CD14-positive monocyte (primary cell): ENCODE data around the gene ZSCAN1. TPM values are rescaled to one million over a fixed set of nuclear protein-coding genes. Genes with fewer than 3 reads are reported as not detected.

ENCODE experiments used
- DNase-seq, 3 donors: peaks; one replicate each; pipeline ENCODE4 v3.0.0-alpha.2; 2011 to 2022
- H2AFZ ChIP-seq: 2 replicates; pipeline ENCODE4 v1.6.0; 2012; ENCODE audit warnings: mild to moderate bottlenecking, low read depth, low read length, inconsistent platforms; ENCODE audit not compliant: insufficient read depth, poor library complexity, severe bottlenecking
- H3K27ac ChIP-seq, 2 donors: 1 replicate in 1 of 2; 2 replicates in 1 of 2; pipeline ENCODE4 v1.5.1; 2012 to 2013; ENCODE audit warnings: low read length in 2 of 2, control low read depth in 1 of 2, inconsistent platforms in 1 of 2, low read depth in 1 of 2, mild to moderate bottlenecking in 1 of 2
- H3K27me3 ChIP-seq, 2 donors: one replicate each; pipeline versions ENCODE4 v1.6.0 to v1.6.1; 2011 to 2013; ENCODE audit warnings: low read length in 2 of 2; ENCODE audit not compliant: control insufficient read depth in 2 of 2, insufficient read depth in 2 of 2
- H3K36me3 ChIP-seq, 2 donors: replicated peaks in 1 of 2; 1 replicate in 1 of 2; 2 replicates in 1 of 2; pipeline versions ENCODE4 v1.5.1 to v1.6.1; 2012 to 2013; ENCODE audit warnings: low read length in 2 of 2, control low read depth in 1 of 2, inconsistent platforms in 1 of 2, mild to moderate bottlenecking in 1 of 2; ENCODE audit not compliant: insufficient read depth in 2 of 2, control insufficient read depth in 1 of 2
- H3K4me1 ChIP-seq, 2 donors: 1 replicate in 1 of 2; 2 replicates in 1 of 2; pipeline versions ENCODE4 v1.5.1 to v1.6.1; 2012 to 2013; ENCODE audit warnings: low read length in 2 of 2, control low read depth in 1 of 2, inconsistent platforms in 1 of 2, mild to moderate bottlenecking in 1 of 2, moderate library complexity in 1 of 2; ENCODE audit not compliant: insufficient read depth in 2 of 2, control insufficient read depth in 1 of 2
- H3K4me2 ChIP-seq: replicated peaks from 2 replicates; pipeline ENCODE3; 2012; ENCODE audit warnings: low read length, moderate library complexity, mild to moderate bottlenecking; ENCODE audit not compliant: poor library complexity, severe bottlenecking; ENCODE audit errors: extremely low read depth
- H3K4me3 ChIP-seq, 3 experiments: fragments of 200-600 bp in 1 of 3; sonication (generic) in 1 of 3; replicated peaks in 1 of 3; 1 replicate in 2 of 3; 2 replicates in 1 of 3; pipeline ENCODE4 v1.5.1; 2011 to 2013; ENCODE audit warnings: low read length in 3 of 3, mild to moderate bottlenecking in 3 of 3, control low read depth in 2 of 3, low read depth in 2 of 3, inconsistent platforms in 1 of 3, moderate library complexity in 1 of 3
- H3K79me2 ChIP-seq: 2 replicates; pipeline ENCODE4 v1.6.0; 2012; ENCODE audit warnings: mild to moderate bottlenecking, control low read depth, inconsistent platforms, low read length, moderate library complexity; ENCODE audit not compliant: insufficient read depth
- H3K9ac ChIP-seq: 2 replicates; pipeline ENCODE4 v1.6.0; 2017; ENCODE audit warnings: low read length, mild to moderate bottlenecking; ENCODE audit not compliant: insufficient read depth, poor library complexity, severe bottlenecking
- H3K9me3 ChIP-seq, 2 donors: replicated peaks in 1 of 2; 1 replicate in 1 of 2; 2 replicates in 1 of 2; pipeline versions ENCODE4 v1.5.1 to v1.6.1; 2012 to 2013; ENCODE audit warnings: low read length in 2 of 2, control low read depth in 1 of 2; ENCODE audit not compliant: control insufficient read depth in 1 of 2, insufficient read depth in 1 of 2
- H4K20me1 ChIP-seq: 2 replicates; pipeline ENCODE4 v1.6.0; 2012; ENCODE audit warnings: mild to moderate bottlenecking, low read length, control low read depth, moderate library complexity; ENCODE audit not compliant: insufficient read depth
- H3K27ac Mint-ChIP-seq, 7 donors: one replicate each; pipeline ENCODE4 v1.8.0; 2020; ENCODE audit warnings: mild to moderate bottlenecking in 7 of 7, mixed read lengths in 7 of 7, moderate library complexity in 6 of 7, inconsistent platforms in 2 of 7
- H3K27me3 Mint-ChIP-seq, 3 donors: one replicate each; pipeline ENCODE4 v1.8.0; 2021 to 2022; ENCODE audit warnings: low read depth in 3 of 3, mild to moderate bottlenecking in 3 of 3, mixed read lengths in 3 of 3, moderate library complexity in 3 of 3, inconsistent platforms in 1 of 3
- H3K36me3 Mint-ChIP-seq, 2 donors: one replicate each; pipeline ENCODE4 v1.8.0; 2020; ENCODE audit warnings: mixed read lengths in 2 of 2, inconsistent platforms in 1 of 2, mild to moderate bottlenecking in 1 of 2
- H3K4me1 Mint-ChIP-seq: one replicate; pipeline ENCODE4 v1.8.0; 2020; ENCODE audit warnings: mild to moderate bottlenecking, mixed read lengths
- H3K4me3 Mint-ChIP-seq, 2 donors: one replicate each; pipeline ENCODE4 v1.8.0; 2020; ENCODE audit warnings: mild to moderate bottlenecking in 2 of 2, mixed read lengths in 2 of 2, moderate library complexity in 1 of 2
- H3K9me3 Mint-ChIP-seq, 7 donors: one replicate each; pipeline ENCODE4 v1.8.0; 2020 to 2022; ENCODE audit warnings: mixed read lengths in 7 of 7, mild to moderate bottlenecking in 6 of 7, moderate library complexity in 6 of 7, inconsistent platforms in 2 of 7
- CTCF ChIP-seq: fragments of 200-600 bp; IDR thresholded peaks from one replicate; pipeline ENCODE4 v1.8.0; 2022; ENCODE audit warnings: antibody characterized with exemption, mild to moderate bottlenecking
- WGBS: methylation state at CpG from one replicate; pipeline ENCODE4 v1.1.5; 2013; ENCODE audit warnings: missing lambda C conversion rate; ENCODE audit not compliant: insufficient coverage; 5-methylcytosine and 5-hydroxymethylcytosine counted together
- intact Hi-C, 2 donors: fragments of 100-400 bp; cut with micrococcal nuclease; formaldehyde crosslinking; loops; one replicate each; pipeline versions ENCODE4 v1.15.0 to v1.15.1; 2023
- polyA plus RNA-seq, 3 donors: library from polyadenylated mRNA; depleted of rRNA in 1 of 3; unstranded in 2 of 3; stranded (reverse) in 1 of 3; fragments of 300-500 nt in 2 of 3; fragments of >200 nt in 1 of 3; fragmentation: Illumina TruSeq in 2 of 3; gene quantifications; 1 replicate in 2 of 3; 2 replicates in 1 of 3; pipeline ENCODE4 v1.2.3, GENCODE V29; 2012 to 2021

The ZSCAN1 gene
- polyA plus RNA-seq, 3 donors: not detected

- intact Hi-C loops: no loop called here
- H3K27ac Mint-ChIP-seq: peak overlapping the region in 1 of 7 donors; percentile 3
- H3K36me3 ChIP-seq: no peaks in the 10 kb centered on the region
- peaks cover 38 to 91% (median 82%) of the 10 kb centered on the region in 7 donors for H3K9me3 Mint-ChIP-seq
- H3K4me1 ChIP-seq: no peaks in the 10 kb centered on the region
- H3K79me2 ChIP-seq: no peaks in the 10 kb centered on the region
- peaks cover 83 to 89% of the 10 kb centered on the region in 2 donors for H3K9me3 ChIP-seq
- H3K27ac ChIP-seq: no peak overlapping the region
- H3K4me3 ChIP-seq: no peak overlapping the region
- TF ChIP-seq CTCF: no peak
- H3K4me3 Mint-ChIP-seq: no peak overlapping the region
- peaks cover 18 to 39% (median 32%) of the 10 kb centered on the region in 3 donors for H3K27me3 Mint-ChIP-seq
- no peak overlapping the region for H3K9ac ChIP-seq
- H3K4me2 ChIP-seq: peak overlapping the region; percentile 54
- H3K27me3 ChIP-seq: peaks cover 0 to 15% of the 10 kb centered on the region in 2 donors
- H3K4me1 Mint-ChIP-seq: peaks cover 2% of the 10 kb centered on the region
- peaks cover 0 to 2% of the 10 kb centered on the region in 2 donors for H3K36me3 Mint-ChIP-seq
- H4K20me1 ChIP-seq: no peaks in the 10 kb centered on the region
- 4% methylated on average over 15 of the region's 20 CpGs for WGBS
- no peak overlapping the region for H2AFZ ChIP-seq
- DNase-seq: no peak
Observed at GRCh38 chr19:58034477-58034793, 610 bp downstream of the ZSCAN1 start.

- Mint-ChIP-seq H3K27me3 (peaks cover 18 to 38% (median 32%) of the 10 kb centered on the region in 3 donors), H3K4me3 (peak overlapping the region in 1 of 2 donors; percentile 1), H3K27ac (peak overlapping the region in 1 of 7 donors; percentile 28), H3K9me3 (peaks cover 48 to 92% (median 83%) of the 10 kb centered on the region in 7 donors), H3K36me3 (peaks cover 0 to 2% of the 10 kb centered on the region in 2 donors), H3K4me1 (peaks cover 2% of the 10 kb centered on the region)
- Histone ChIP-seq H3K36me3 (no peaks in the 10 kb centered on the region), H3K4me3 (no peak overlapping the region), H2AFZ (no peak overlapping the region), H3K9ac (no peak overlapping the region), H3K79me2 (no peaks in the 10 kb centered on the region), H3K4me1 (no peaks in the 10 kb centered on the region), H3K27ac (no peak overlapping the region), H3K9me3 (peaks cover 87 to 89% of the 10 kb centered on the region in 2 donors), H3K27me3 (peaks cover 0 to 15% of the 10 kb centered on the region in 2 donors), H3K4me2 (no peak overlapping the region), H4K20me1 (no peaks in the 10 kb centered on the region)
- DNase-seq: no peak
- intact Hi-C loops: no loop called here
- WGBS: no CpG with 5 or more reads among the region's 8 CpGs
- no peak for TF ChIP-seq CTCF
Observed at GRCh38 chr19:58035863-58036262, 2.0 kb downstream of the ZSCAN1 start.
